ENCODE data around the gene EWSR1.
"Not testable (repeated sequence)": the region's sequence is repeated elsewhere in the genome, so short reads cannot be mapped to it uniquely, and the experiment has no call there.

EWSR1 gene

GRCh38 chr22:29337631-29338284 lies 69.7 kb downstream of the EWSR1 start:
- DNase-seq (ENCODE audit: low read depth in 2 of 2) = no peak

GRCh38 chr22:29338398-29338797 lies 70.3 kb downstream of the EWSR1 start:
- DNase-seq (ENCODE audit: low read depth in 2 of 2) = no peak

GRCh38 chr22:29339381-29340235 lies 71.5 kb downstream of the EWSR1 start:
- DNase-seq (ENCODE audit: low read depth in 2 of 2) = no peak

- DNase-seq (ENCODE audit: low read depth in 2 of 2) = no peak
These were observed 72.5 kb downstream of the EWSR1 start for GRCh38 chr22:29340566-29340965.

- no peak for DNase-seq (ENCODE audit: low read depth in 2 of 2)
These were observed 73.2 kb downstream of the EWSR1 start for GRCh38 chr22:29341056-29341848.

- no peak for DNase-seq (ENCODE audit: low read depth in 2 of 2)
These were observed 73.7 kb downstream of the EWSR1 start for GRCh38 chr22:29341849-29342127.

- no peak for DNase-seq (ENCODE audit: low read depth in 2 of 2)
These were observed 74.1 kb downstream of the EWSR1 start for GRCh38 chr22:29342177-29342576.

- DNase-seq (ENCODE audit: low read depth in 2 of 2) = no peak
These were observed 74.7 kb downstream of the EWSR1 start for GRCh38 chr22:29342577-29343312.

GRCh38 chr22:29343313-29343805 lies 75.3 kb downstream of the EWSR1 start:
- DNase-seq (ENCODE audit: low read depth in 2 of 2) = no peak

- no peak for DNase-seq (ENCODE audit: low read depth in 2 of 2)
These were observed 76.1 kb downstream of the EWSR1 start for GRCh38 chr22:29344137-29344536.

GRCh38 chr22:29344889-29345288 lies 76.8 kb downstream of the EWSR1 start:
- DNase-seq (ENCODE audit: low read depth in 2 of 2) = not testable (repeated sequence)

- no peak for DNase-seq (ENCODE audit: low read depth in 2 of 2)
These were observed 77.9 kb downstream of the EWSR1 start for GRCh38 chr22:29345932-29346331.

GRCh38 chr22:29346659-29347058 lies 78.6 kb downstream of the EWSR1 start:
- DNase-seq (ENCODE audit: low read depth in 2 of 2) = no peak

GRCh38 chr22:29348041-29348440 lies 80.0 kb downstream of the EWSR1 start:
- no peak for DNase-seq (ENCODE audit: low read depth in 2 of 2)

- no peak for DNase-seq (ENCODE audit: low read depth in 2 of 2)
These were observed 80.9 kb downstream of the EWSR1 start for GRCh38 chr22:29348956-29349355.
